K562 (cell line): Measurements from ENCODE around the gene NET1. TPM values are rescaled to one million over a fixed set of nuclear protein-coding genes. Genes with fewer than 3 reads are reported as not detected.

Experiments used
- ATAC-seq: fragments of 200-7000 bp; cut with Tn5 transposase; 3 replicates; pipeline ENCODE4 v1.9.1; 2020; ENCODE audit warnings: moderate library complexity
- BruUV-seq: library from RNA; stranded (reverse); fragments of 400-500 nt; replicated peaks from 2 replicates; lab custom pipeline; 2021; lab: Mats Ljungman, UMichigan
- CTCF ChIA-PET: fragments of 300-600 bp; formaldehyde crosslinking; extraction: SDS; loops from one replicate; lab custom pipeline; 2021; ENCODE audit warnings: low intra/inter-chr PET ratio; lab: Yijun Ruan, JAX
- POLR2A ChIA-PET: fragments of 300-600, 350-650 bp; sonication (Branson Sonifier 250); formaldehyde crosslinking; extraction: SDS; loops from one replicate; lab custom pipeline; 2021; ENCODE audit warnings: antibody characterized with exemption, inconsistent platforms; lab: Yijun Ruan, JAX
- DNase-seq, 4 experiments: peaks; one replicate each; pipeline versions ENCODE4 v3.0.0 to v3.0.0-alpha.2; 2011 to 2018; ENCODE audit warnings: low spot score in 3 of 4, mixed read lengths in 3 of 4; ENCODE audit errors: extremely low read depth in 1 of 4
- FAIRE-seq: peaks from 2 replicates; lab custom pipeline; 2011; peaks lifted over from hg19 to GRCh38; lab: Jason Lieb, UNC
- H2AFZ ChIP-seq: 2 replicates; pipeline ENCODE4 v1.6.0; 2011; ENCODE audit warnings: low read depth, low read length, control low read depth, inconsistent platforms
- H3K27ac ChIP-seq: fragments of 200-600 bp; 3 replicates; pipeline ENCODE4 v1.8.0; 2011; ENCODE audit warnings: low read depth, mild to moderate bottlenecking, control low read depth, inconsistent platforms, low read length, moderate library complexity, mixed read lengths; ENCODE audit errors: extremely low read depth
- H3K27me3 ChIP-seq, 2 experiments: fragments of 300-600 bp in 1 of 2; 2 replicates in 1 of 2; 3 replicates in 1 of 2; pipeline versions ENCODE4 v1.6.0 to v1.8.0; 2011; ENCODE audit warnings: inconsistent platforms in 2 of 2, low read length in 2 of 2, mild to moderate bottlenecking in 1 of 2, mixed read lengths in 1 of 2, moderate library complexity in 1 of 2; ENCODE audit not compliant: control insufficient read depth in 2 of 2, insufficient read depth in 2 of 2
- H3K36me3 ChIP-seq: fragments of 300-600 bp; 3 replicates; pipeline ENCODE4 v1.8.0; 2011; ENCODE audit warnings: mild to moderate bottlenecking, low read length, inconsistent platforms; ENCODE audit not compliant: control insufficient read depth, insufficient read depth
- H3K4me1 ChIP-seq, 2 experiments: fragments of 200-600 bp in 1 of 2; replicated peaks in 1 of 2; 2 replicates in 1 of 2; 3 replicates in 1 of 2; pipeline versions ENCODE4 v1.5.1 to v1.8.0; 2011; ENCODE audit warnings: inconsistent platforms in 2 of 2, low read length in 2 of 2, mild to moderate bottlenecking in 1 of 2, mixed read lengths in 1 of 2, moderate library complexity in 1 of 2; ENCODE audit not compliant: control insufficient read depth in 2 of 2, insufficient read depth in 2 of 2
- H3K4me2 ChIP-seq: 2 replicates; pipeline ENCODE4 v1.6.1; 2011; ENCODE audit warnings: low read length, control low read depth, inconsistent platforms, mixed read lengths; ENCODE audit not compliant: insufficient read depth
- H3K4me3 ChIP-seq: fragments of 200-600 bp; sonication (generic), shearing (Covaris generic); 2 replicates; pipeline ENCODE4 v1.5.1; 2016; ENCODE audit warnings: control low read depth, inconsistent platforms
- H3K79me2 ChIP-seq: fragments of 200-600 bp; 3 replicates; pipeline ENCODE4 v1.8.0; 2011; ENCODE audit warnings: low read length, inconsistent platforms; ENCODE audit not compliant: control insufficient read depth, insufficient read depth
- H3K9ac ChIP-seq, 2 experiments: 2 replicates each; pipeline versions ENCODE4 v1.6.0 to v1.6.1; 2011; ENCODE audit warnings: low read depth in 2 of 2, low read length in 2 of 2, control low read depth in 1 of 2, inconsistent platforms in 1 of 2, mild to moderate bottlenecking in 1 of 2, mixed read lengths in 1 of 2; ENCODE audit not compliant: insufficient read depth in 1 of 2
- H3K9me1 ChIP-seq: one replicate; pipeline ENCODE4 v1.6.0; 2011; ENCODE audit warnings: inconsistent platforms, mild to moderate bottlenecking, low read length, moderate library complexity; ENCODE audit not compliant: control insufficient read depth, insufficient read depth
- H3K9me3 ChIP-seq: replicated peaks from 2 replicates; pipeline ENCODE4 v1.5.1; 2011; ENCODE audit warnings: low read depth, low read length, inconsistent platforms; ENCODE audit not compliant: control insufficient read depth, insufficient read depth
- H4K20me1 ChIP-seq: replicated peaks from 2 replicates; pipeline ENCODE4 v1.6.1; 2011; ENCODE audit warnings: low read length, inconsistent platforms, mixed read lengths; ENCODE audit not compliant: control insufficient read depth, insufficient read depth
- COPS2 ChIP-seq: fragments of 450-650 bp; conservative IDR thresholded peaks from 2 replicates; pipeline ENCODE4 v1.6.1; 2016; ENCODE audit warnings: mild to moderate bottlenecking, moderate library complexity
- SMC3 ChIP-seq: conservative IDR thresholded peaks from 2 replicates; pipeline ENCODE4 v1.6.1; 2011; ENCODE audit warnings: low read depth, low read length, improper control_type of control experiment; ENCODE audit not compliant: insufficient read depth
- ZEB2 ChIP-seq: fragments of 450-650 bp; IDR thresholded peaks from 2 replicates; pipeline ENCODE4 v1.6.1; 2016
- ZFX ChIP-seq: sonication (generic); formaldehyde crosslinking; IDR thresholded peaks from 2 replicates; pipeline ENCODE4 v1.8.0; 2022; ENCODE audit warnings: mild to moderate bottlenecking, missing genetic modification reagents, moderate library complexity
- WGBS: fragments of 100-300 bp; shearing (Covaris generic); methylation state at CpG from one replicate; pipeline ENCODE4 v1.1.6; 2016; ENCODE audit warnings: low coverage, mixed read lengths; ENCODE audit not compliant: insufficient coverage; ENCODE audit errors: missing lambda C conversion rate; 5-methylcytosine and 5-hydroxymethylcytosine counted together
- in situ Hi-C: fragments of 300-500 bp; cut with MboI; formaldehyde crosslinking; loops from 4 replicates; pipeline ENCODE4 v1.15.0; 2018; ENCODE audit warnings: inconsistent platforms, mixed read lengths
- intact Hi-C: fragments of 100-400 bp; cut with micrococcal nuclease; formaldehyde crosslinking; loops from 2 replicates; pipeline ENCODE4 v1.14.2; 2022
- polyA plus RNA-seq, 8 experiments: library from polyadenylated mRNA; depleted of rRNA in 4 of 8; stranded (reverse) in 5 of 8; unstranded in 3 of 8; fragments of >200 nt; fragmentation: Nextera tagmentation in 2 of 8; fragmentation: Illumina TruSeq in 1 of 8; extraction: Ambion mirVana in 2 of 8; extraction: Trizol in 1 of 8; gene quantifications; 2 replicates each; pipeline versions ENCODE4 v1.2.1 to v1.2.3, GENCODE V29; 2011 to 2014; ENCODE audit warnings: inconsistent platforms in 1 of 8, missing spikeins in 1 of 8
- total RNA-seq, 7 experiments: library from RNA; depleted of rRNA in 6 of 7; stranded (reverse); fragments of >200 nt in 6 of 7; fragmentation: Illumina TruSeq in 2 of 7; extraction: Trizol in 2 of 7; gene quantifications; 2 replicates each; pipeline versions ENCODE4 v1.2.1 to v1.2.3, GENCODE V29; 2011 to 2021; ENCODE audit warnings: low replicate concordance in 1 of 7
- TF ChIP-seq, protein P1 (sequence below): sonication (generic); formaldehyde crosslinking; IDR thresholded peaks from 2 replicates; pipeline ENCODE4 v1.8.1; 2023; ENCODE audit warnings: mild to moderate bottlenecking, missing genetic modification reagents
- TF ChIP-seq, protein P2 (sequence below): sonication (generic); formaldehyde crosslinking; IDR thresholded peaks from 2 replicates; pipeline ENCODE4 v1.8.1; 2023; ENCODE audit warnings: mild to moderate bottlenecking, missing genetic modification reagents
- TF ChIP-seq, protein P3 (sequence below): conservative IDR thresholded peaks from 2 replicates; pipeline ENCODE4 v1.6.1; 2011; ENCODE audit warnings: low read depth, mild to moderate bottlenecking, low read length; ENCODE audit not compliant: control insufficient read depth
- TF ChIP-seq, protein P4 (sequence below), 3 experiments: fragments of 200-800 bp in 1 of 3; fragments of 250-450 bp in 1 of 3; fragments of 450-650 bp in 1 of 3; sonication (Bioruptor Pico) in 1 of 3; sonication (Bioruptor generic) in 1 of 3; formaldehyde crosslinking in 1 of 3; IDR thresholded peaks; 2 replicates each; pipeline versions ENCODE4 v1.6.1 to v1.8.0; 2016 to 2022; ENCODE audit warnings: mild to moderate bottlenecking in 2 of 3, missing genetic modification characterization in 2 of 3, missing compliant biosample characterization in 1 of 3, moderate library complexity in 1 of 3

The NET1 gene
- total and polyA plus RNA-seq, 9 of the 15 experiments (the other 6 are each of a cell fraction or from before 2014, with no cell fraction given), result 47.4 to 258 (median 106) TPM

DNA sequence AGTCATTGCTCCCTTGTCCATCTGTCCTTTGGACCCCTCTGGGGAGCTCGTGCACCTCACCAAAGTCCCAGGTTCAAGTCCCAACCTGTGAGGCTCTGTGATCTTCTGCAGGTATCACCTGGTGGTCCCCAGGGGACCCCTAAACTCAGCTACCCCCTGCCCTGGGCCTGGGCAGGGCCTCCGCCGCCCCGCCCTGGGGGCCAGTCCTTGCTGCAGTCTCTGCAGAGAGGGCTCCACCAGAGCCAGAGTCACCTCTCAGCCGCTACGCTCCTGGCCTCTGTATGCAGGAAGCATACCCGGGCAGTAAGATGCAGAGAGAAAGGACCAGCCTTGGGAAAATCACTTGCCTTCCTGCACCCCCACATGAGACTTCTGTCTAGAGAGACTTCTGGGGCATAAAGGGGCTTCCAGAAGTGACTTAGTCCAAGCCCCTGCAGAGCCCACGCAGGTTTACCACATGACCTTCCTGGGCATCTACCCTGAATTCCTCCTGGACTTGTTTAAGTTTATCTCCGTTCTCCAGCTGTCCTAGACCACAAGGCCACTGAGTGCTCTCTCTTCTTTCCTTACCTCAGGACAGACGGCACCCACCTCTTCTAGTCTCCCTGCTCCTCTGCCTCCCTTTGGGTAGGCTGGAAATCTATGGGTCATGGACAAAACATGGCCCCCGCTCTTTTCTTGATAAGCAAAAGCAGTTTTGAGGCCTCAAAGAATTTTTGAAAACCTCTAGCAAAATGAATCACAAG lies 65.8 kb downstream of the NET1 start:
- Histone ChIP-seq H3K4me2 (peak overlapping the region; percentile 100), H3K79me2 (peaks cover 94% of the 10 kb centered on the region), H3K27ac (peak overlapping the region; percentile 94), H4K20me1 (no peaks in the 10 kb centered on the region), H3K4me1 (peaks cover 36 to 48% of the 10 kb centered on the region in 2 experiments), H3K27me3 (no peaks in the 10 kb centered on the region), H3K9me3 (no peaks in the 10 kb centered on the region), H3K36me3 (peaks cover 8% of the 10 kb centered on the region; the same call in 2 of the 3 replicates), H3K9ac (peak overlapping the region; percentile 85 to 95), H3K4me3 (peak overlapping the region; percentile 47), H3K9me1 (no peaks in the 10 kb centered on the region), H2AFZ (no peak overlapping the region)
- in situ Hi-C loops (no loop called here), intact Hi-C loops (loop anchor here (2.0 kb wide), 1 partner anchor 15 kb away; no protein-coding TSS in a partner anchor)
- WGBS, result 1% methylated on average over 11 of the region's 11 CpGs
- BruUV-seq, result no TSS peak
- FAIRE-seq (peak; percentile 92), DNase-seq (peak; percentile 47 to 90 (median 66)), ATAC-seq (peak; percentile 72)
- ChIA-PET POLR2A (interaction anchor here (0.5 to 7.0 kb wide), 7 partner anchors 9 to 102 kb away, joined by 3 to 43 read pairs (median 3); no protein-coding TSS in a partner anchor), CTCF (no interaction called here)
- TF ChIP-seq SMC3 (no peak), ZFX (no peak; the same call in 1 of the 2 replicates), ZEB2 (no peak), COPS2 (no peak)
- TF ChIP-seq, protein P1, sequence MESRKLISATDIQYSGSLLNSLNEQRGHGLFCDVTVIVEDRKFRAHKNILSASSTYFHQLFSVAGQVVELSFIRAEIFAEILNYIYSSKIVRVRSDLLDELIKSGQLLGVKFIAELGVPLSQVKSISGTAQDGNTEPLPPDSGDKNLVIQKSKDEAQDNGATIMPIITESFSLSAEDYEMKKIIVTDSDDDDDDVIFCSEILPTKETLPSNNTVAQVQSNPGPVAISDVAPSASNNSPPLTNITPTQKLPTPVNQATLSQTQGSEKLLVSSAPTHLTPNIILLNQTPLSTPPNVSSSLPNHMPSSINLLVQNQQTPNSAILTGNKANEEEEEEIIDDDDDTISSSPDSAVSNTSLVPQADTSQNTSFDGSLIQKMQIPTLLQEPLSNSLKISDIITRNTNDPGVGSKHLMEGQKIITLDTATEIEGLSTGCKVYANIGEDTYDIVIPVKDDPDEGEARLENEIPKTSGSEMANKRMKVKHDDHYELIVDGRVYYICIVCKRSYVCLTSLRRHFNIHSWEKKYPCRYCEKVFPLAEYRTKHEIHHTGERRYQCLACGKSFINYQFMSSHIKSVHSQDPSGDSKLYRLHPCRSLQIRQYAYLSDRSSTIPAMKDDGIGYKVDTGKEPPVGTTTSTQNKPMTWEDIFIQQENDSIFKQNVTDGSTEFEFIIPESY (CRISPR knock-in tag), result no peak
- TF ChIP-seq, protein P2, sequence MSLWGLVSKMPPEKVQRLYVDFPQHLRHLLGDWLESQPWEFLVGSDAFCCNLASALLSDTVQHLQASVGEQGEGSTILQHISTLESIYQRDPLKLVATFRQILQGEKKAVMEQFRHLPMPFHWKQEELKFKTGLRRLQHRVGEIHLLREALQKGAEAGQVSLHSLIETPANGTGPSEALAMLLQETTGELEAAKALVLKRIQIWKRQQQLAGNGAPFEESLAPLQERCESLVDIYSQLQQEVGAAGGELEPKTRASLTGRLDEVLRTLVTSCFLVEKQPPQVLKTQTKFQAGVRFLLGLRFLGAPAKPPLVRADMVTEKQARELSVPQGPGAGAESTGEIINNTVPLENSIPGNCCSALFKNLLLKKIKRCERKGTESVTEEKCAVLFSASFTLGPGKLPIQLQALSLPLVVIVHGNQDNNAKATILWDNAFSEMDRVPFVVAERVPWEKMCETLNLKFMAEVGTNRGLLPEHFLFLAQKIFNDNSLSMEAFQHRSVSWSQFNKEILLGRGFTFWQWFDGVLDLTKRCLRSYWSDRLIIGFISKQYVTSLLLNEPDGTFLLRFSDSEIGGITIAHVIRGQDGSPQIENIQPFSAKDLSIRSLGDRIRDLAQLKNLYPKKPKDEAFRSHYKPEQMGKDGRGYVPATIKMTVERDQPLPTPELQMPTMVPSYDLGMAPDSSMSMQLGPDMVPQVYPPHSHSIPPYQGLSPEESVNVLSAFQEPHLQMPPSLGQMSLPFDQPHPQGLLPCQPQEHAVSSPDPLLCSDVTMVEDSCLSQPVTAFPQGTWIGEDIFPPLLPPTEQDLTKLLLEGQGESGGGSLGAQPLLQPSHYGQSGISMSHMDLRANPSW (CRISPR knock-in tag), result no peak
- TF ChIP-seq, protein P3, sequence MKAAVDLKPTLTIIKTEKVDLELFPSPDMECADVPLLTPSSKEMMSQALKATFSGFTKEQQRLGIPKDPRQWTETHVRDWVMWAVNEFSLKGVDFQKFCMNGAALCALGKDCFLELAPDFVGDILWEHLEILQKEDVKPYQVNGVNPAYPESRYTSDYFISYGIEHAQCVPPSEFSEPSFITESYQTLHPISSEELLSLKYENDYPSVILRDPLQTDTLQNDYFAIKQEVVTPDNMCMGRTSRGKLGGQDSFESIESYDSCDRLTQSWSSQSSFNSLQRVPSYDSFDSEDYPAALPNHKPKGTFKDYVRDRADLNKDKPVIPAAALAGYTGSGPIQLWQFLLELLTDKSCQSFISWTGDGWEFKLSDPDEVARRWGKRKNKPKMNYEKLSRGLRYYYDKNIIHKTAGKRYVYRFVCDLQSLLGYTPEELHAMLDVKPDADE, result no peak
- TF ChIP-seq, protein P4, sequence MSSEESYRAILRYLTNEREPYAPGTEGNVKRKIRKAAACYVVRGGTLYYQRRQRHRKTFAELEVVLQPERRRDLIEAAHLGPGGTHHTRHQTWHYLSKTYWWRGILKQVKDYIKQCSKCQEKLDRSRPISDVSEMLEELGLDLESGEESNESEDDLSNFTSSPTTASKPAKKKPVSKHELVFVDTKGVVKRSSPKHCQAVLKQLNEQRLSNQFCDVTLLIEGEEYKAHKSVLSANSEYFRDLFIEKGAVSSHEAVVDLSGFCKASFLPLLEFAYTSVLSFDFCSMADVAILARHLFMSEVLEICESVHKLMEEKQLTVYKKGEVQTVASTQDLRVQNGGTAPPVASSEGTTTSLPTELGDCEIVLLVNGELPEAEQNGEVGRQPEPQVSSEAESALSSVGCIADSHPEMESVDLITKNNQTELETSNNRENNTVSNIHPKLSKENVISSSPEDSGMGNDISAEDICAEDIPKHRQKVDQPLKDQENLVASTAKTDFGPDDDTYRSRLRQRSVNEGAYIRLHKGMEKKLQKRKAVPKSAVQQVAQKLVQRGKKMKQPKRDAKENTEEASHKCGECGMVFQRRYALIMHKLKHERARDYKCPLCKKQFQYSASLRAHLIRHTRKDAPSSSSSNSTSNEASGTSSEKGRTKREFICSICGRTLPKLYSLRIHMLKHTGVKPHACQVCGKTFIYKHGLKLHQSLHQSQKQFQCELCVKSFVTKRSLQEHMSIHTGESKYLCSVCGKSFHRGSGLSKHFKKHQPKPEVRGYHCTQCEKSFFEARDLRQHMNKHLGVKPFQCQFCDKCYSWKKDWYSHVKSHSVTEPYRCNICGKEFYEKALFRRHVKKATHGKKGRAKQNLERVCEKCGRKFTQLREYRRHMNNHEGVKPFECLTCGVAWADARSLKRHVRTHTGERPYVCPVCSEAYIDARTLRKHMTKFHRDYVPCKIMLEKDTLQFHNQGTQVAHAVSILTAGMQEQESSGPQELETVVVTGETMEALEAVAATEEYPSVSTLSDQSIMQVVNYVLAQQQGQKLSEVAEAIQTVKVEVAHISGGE (CRISPR knock-in tag; IDR thresholded peaks at IDR 0.05), result no peak
